Tibial artery (tissue), 4 donors: Measurements from ENCODE around the gene NPBWR2.

Experiments used
- DNase-seq, 2 donors: peaks; one replicate each; pipeline ENCODE4 v3.0.0-alpha.2; 2019
- H3K27ac ChIP-seq, 2 donors: fragments of 200-600 bp; sonication (generic) in 1 of 2; 1 replicate in 1 of 2; 2 replicates in 1 of 2; pipeline ENCODE4 v1.5.1; 2018 to 2019; ENCODE audit warnings: mild to moderate bottlenecking in 1 of 2
- H3K27me3 ChIP-seq, 2 donors: fragments of 200-600 bp; sonication (generic) in 1 of 2; one replicate each; pipeline versions ENCODE4 v1.5.1 to v1.6.0; 2016 to 2019
- H3K36me3 ChIP-seq, 3 donors: fragments of 200-600 bp; sonication (generic) in 2 of 3; one replicate each; pipeline ENCODE4 v1.5.1; 2016 to 2019; ENCODE audit warnings: mild to moderate bottlenecking in 2 of 3
- H3K4me1 ChIP-seq, 4 donors: fragments of 200-600 bp; sonication (generic) in 2 of 4; 1 replicate in 3 of 4; 2 replicates in 1 of 4; pipeline ENCODE4 v1.5.1; 2016 to 2019
- H3K4me3 ChIP-seq, 2 donors: fragments of 200-600 bp; sonication (generic) in 1 of 2; 1 replicate in 1 of 2; 2 replicates in 1 of 2; pipeline ENCODE4 v1.5.1; 2018 to 2019; ENCODE audit warnings: mild to moderate bottlenecking in 2 of 2
- H3K9me3 ChIP-seq, 3 donors: fragments of 200-600 bp; sonication (generic) in 1 of 3; one replicate each; pipeline ENCODE4 v1.5.1; 2016 to 2019
- intact Hi-C: fragments of 100-400 bp; cut with DNase I; formaldehyde crosslinking; loops from one replicate; pipeline ENCODE4 v1.15.0; 2023; ENCODE audit warnings: low total_unique reads
- TF ChIP-seq, protein P1 (sequence below), 2 experiments: fragments of 200-600 bp in 1 of 2; fragments of 450-650 bp in 1 of 2; IDR thresholded peaks; one replicate each; pipeline ENCODE4 v1.5.1; 2017 to 2019; ENCODE audit warnings: antibody characterized with exemption in 2 of 2, mild to moderate bottlenecking in 1 of 2, moderate library complexity in 1 of 2

The NPBWR2 gene

DNA sequence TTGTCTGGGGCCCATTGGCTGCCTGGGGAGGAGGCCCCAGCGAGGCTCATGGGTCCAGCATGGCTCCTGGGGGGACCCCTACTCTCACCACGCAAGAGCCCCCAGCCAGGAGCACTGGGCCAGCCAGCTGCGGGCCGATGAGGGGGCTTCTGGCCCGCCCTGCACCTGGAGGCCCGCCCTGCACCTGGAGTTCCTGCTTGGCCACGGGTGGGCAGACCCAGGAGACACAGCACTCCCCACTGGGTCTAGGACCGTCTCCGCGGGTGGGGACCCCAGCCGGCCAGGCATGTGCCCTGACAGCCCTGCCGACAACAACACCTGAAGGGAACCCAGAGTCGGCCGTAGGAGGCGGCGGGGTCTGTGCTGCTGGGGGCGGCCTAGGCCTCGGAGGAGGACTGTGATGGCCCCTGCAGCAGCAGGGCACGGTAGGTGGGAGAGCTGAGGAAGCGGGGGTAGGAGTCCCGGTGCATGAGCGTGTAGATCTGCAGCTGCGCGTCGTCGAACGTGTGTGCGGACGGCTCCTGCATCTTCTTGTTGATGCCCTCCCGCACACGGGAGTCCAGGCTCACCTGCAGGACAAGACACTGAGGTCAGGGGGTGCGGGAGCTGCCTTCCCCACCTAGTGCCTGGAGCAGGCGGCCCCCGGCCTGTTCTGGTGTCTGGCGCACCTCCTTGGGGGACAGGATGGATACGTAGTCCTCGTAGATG lies 33.7 kb downstream of the NPBWR2 start:
- Histone ChIP-seq H3K27me3 (no peaks in the 10 kb centered on the region), H3K27ac (no peak overlapping the region), H3K36me3 (peaks cover 0 to 57% (median 30%) of the 10 kb centered on the region in 3 donors), H3K9me3 (no peaks in the 10 kb centered on the region), H3K4me3 (no peak overlapping the region), H3K4me1 (peaks cover 0 to 25% (median 23%) of the 10 kb centered on the region in 4 donors)
- intact Hi-C loops = no loop called here
- no peak for DNase-seq
- TF ChIP-seq, protein P1, sequence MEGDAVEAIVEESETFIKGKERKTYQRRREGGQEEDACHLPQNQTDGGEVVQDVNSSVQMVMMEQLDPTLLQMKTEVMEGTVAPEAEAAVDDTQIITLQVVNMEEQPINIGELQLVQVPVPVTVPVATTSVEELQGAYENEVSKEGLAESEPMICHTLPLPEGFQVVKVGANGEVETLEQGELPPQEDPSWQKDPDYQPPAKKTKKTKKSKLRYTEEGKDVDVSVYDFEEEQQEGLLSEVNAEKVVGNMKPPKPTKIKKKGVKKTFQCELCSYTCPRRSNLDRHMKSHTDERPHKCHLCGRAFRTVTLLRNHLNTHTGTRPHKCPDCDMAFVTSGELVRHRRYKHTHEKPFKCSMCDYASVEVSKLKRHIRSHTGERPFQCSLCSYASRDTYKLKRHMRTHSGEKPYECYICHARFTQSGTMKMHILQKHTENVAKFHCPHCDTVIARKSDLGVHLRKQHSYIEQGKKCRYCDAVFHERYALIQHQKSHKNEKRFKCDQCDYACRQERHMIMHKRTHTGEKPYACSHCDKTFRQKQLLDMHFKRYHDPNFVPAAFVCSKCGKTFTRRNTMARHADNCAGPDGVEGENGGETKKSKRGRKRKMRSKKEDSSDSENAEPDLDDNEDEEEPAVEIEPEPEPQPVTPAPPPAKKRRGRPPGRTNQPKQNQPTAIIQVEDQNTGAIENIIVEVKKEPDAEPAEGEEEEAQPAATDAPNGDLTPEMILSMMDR (IDR thresholded peaks at IDR 0.05) = no peak

DNA sequence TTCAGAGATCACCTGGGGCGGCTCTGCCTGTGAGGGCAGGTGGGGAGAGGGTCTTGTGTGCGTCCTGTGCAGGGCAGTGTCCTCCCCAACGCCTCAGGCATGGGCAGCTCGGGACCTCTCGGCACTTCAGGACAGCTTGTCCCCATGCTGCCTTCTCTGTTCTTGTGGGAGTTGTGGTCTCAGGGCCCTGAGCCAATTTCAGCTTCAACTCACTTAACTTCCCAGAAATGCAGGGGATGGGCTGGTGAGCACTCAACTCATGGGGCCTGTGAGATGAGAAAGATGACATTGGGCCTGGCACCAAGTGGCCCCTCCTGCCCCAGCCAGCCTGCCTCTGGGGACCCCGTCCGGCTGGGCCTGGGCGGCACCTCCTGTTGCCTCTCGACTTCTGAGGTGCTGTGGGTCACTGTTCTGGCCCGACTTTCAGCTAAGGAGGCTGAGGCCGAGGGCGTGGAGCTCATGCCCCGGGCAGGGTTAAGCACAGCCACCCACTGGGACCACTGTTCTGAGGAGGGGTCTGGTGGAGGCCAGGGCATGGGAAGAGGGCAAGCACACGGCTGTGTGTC lies 34.8 kb downstream of the NPBWR2 start:
- H3K27ac ChIP-seq = no peak overlapping the region
- intact Hi-C loops = no loop called here
- DNase-seq = no peak
- TF ChIP-seq, protein P1 (IDR thresholded peaks at IDR 0.05) = no peak
- peaks cover 0 to 15% (median 13%) of the 10 kb centered on the region in 4 donors for H3K4me1 ChIP-seq
- no peaks in the 10 kb centered on the region for H3K27me3 ChIP-seq
- H3K36me3 ChIP-seq = peaks cover 0 to 63% (median 30%) of the 10 kb centered on the region in 3 donors
- H3K9me3 ChIP-seq = no peaks in the 10 kb centered on the region
- no peak overlapping the region for H3K4me3 ChIP-seq

DNA sequence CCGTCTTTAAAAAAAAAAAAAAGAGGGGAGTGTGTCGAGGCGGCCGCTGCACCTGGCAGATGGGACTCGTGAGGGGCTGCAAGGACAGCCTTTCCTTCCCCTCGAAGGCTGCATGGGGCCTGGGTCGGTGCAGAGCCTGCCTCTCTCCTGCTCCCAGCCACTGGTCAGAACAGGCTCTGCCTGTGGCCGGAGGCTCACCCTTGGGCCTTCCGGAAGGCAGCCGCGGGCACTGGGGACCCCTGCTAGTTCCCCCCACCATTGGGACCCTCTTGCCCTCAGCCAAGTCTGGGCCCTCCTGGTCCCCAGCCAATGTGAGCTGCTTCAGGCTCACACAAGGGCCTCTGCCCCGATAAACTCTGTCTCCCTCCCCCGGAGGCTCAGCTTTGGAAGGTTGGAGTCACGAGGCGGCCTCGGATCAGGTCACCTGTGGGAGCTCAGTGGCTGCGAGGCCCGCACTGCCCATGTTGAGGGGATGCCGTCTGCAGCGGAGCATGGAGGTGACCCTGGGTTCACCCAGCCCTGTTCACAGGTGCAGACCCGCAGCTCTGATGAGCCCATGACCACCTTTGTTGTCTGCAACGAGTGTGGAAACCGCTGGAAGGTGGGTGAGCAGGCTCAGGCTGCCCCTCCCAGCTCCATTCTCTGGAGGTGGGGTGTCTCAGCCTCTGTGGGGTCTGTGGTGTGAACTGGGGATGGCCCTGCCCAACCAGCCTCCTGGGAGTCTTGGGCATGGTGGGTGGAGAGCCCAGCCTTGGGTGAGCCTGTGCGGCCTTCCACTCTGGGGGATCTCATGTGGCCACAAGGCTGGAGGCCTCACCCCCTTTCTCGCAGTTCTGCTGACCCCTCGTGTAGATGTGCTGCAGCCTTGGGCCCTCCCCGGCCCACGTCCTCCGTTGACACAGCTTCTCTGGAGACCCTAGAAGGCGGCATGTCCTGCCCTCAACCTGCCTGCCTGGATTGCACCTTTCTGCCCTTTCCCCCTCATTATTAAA lies 35.7 kb downstream of the NPBWR2 start:
- no peak for DNase-seq
- Histone ChIP-seq H3K9me3 (no peaks in the 10 kb centered on the region), H3K4me3 (no peak overlapping the region), H3K36me3 (peaks cover 0 to 63% (median 30%) of the 10 kb centered on the region in 3 donors), H3K27me3 (no peaks in the 10 kb centered on the region), H3K4me1 (peaks cover 0 to 10% (median 6%) of the 10 kb centered on the region in 4 donors), H3K27ac (no peak overlapping the region)
- intact Hi-C loops = no loop called here
- TF ChIP-seq, protein P1 (IDR thresholded peaks at IDR 0.05) = no peak

DNA sequence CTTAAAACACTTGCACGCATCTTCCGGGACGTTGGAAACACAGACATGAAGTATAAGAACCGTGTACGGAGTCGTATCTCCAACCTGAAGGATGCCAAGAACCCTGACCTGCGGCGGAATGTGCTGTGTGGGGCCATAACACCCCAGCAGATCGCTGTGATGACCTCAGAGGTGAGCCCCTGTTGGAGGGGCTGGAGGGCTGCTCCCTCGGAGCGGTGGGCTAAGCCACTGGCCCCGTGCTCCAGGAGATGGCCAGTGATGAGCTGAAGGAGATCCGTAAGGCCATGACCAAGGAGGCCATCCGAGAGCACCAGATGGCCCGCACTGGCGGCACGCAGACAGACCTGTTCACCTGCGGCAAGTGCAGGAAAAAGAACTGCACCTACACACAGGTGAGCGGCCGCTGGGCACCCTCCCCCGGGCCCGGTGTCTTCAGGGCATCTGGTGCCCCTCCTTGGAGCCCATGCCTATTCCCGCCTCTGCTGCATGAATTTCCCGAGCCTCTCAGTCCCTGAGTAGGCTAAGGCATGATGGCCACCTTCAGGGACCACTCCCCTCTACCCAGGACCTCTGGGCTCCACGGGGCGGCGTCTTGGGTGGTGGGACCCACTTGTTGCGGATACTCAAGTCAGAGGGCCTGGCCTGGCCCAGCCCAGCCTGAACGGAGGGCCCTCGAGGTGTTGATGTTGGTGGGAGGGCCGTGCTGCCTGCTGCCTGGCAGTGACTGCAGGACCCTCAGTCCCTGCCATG lies 36.9 kb downstream of the NPBWR2 start:
- intact Hi-C loops = no loop called here
- Histone ChIP-seq H3K9me3 (no peaks in the 10 kb centered on the region), H3K4me3 (no peak overlapping the region), H3K27me3 (no peaks in the 10 kb centered on the region), H3K4me1 (peaks cover 0 to 12% (median 5%) of the 10 kb centered on the region in 4 donors), H3K27ac (no peak overlapping the region), H3K36me3 (peaks cover 0 to 63% (median 30%) of the 10 kb centered on the region in 3 donors)
- TF ChIP-seq, protein P1 (IDR thresholded peaks at IDR 0.05) = no peak
- DNase-seq = no peak
